ENCODE results near the gene CENPS. TPM values are rescaled to one million over a fixed set of nuclear protein-coding genes. Genes with fewer than 3 reads are reported as not detected.
A peak's percentile ranks its signal among the peaks of the same experiment; 100 is the strongest.

CENPS gene
- total and polyA plus RNA-seq, 7 experiments from 2014 or later = 5.4 to 13.2 (median 9.8) TPM

DNA sequence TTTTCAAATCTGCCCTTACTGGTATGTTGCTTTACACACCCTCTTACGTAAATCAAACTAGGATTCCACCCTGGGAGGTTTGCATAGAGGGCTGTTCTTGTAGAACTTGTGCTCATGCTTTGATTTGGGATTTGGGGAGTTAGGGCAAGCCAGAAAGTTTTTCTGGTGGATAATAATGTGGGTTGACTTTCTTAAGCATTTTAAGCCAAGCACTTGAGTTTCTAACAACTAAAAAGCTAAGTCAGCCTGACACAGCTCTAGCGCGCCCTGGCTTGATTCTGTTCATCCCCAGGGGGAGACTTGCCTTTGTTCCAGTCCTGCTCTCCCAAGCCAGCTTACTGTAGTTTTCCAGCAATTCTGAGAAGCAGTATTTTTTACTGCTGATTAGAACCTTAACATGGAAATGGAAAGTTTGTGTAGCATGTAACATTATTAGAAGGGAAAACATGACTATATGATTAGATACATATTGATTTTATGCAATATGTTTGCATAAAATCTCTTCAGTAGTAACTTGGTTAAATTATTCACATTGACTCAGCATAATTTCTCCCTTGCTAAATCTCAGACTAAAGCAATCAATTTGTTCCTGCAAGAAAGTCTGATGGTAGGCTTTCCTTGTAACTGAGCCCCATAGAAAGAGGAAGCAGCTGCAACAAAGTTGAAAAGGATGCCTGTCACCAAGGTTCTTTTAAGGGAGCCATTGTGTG, 42.4 kb upstream of the CENPS start:
- Histone ChIP-seq H3K27ac (ENCODE audit: low read depth, low read length) (no peak overlapping the region), H3K4me3 (ENCODE audit: low read length) (no peak overlapping the region), H3K27me3 (ENCODE audit: control insufficient read depth in 2 of 2, insufficient read depth in 2 of 2, low read length in 2 of 2) (no peaks in the 10 kb centered on the region), H3K9me3 (ENCODE audit: control insufficient read depth in 2 of 3, low read length in 3 of 3) (no peaks in the 10 kb centered on the region), H3K36me3 (ENCODE audit: control insufficient read depth in 2 of 3, insufficient read depth in 3 of 3, low read length in 3 of 3) (no peaks in the 10 kb centered on the region), H3K4me1 (ENCODE audit: control insufficient read depth in 2 of 2, insufficient read depth in 2 of 2, low read length in 2 of 2) (no peaks in the 10 kb centered on the region)
- Mint-ChIP-seq H3K4me3 (no peak overlapping the region), H3K9me3 (peaks cover 0 to under 1% (median 0%) of the 10 kb centered on the region in 11 donors), H3K36me3 (peaks cover 0 to 11% (median 0%) of the 10 kb centered on the region in 5 donors), H3K4me1 (peaks cover 5 to 11% (median 10%) of the 10 kb centered on the region in 7 donors), H3K27ac (peak overlapping the region in 1 of 9 donors; percentile 17), H3K27me3 (no peaks in the 10 kb centered on the region)
- ChIA-PET CTCF (no interaction called here), POLR2A (interaction anchor here (1.1 kb wide), 1 partner anchor 11 kb away, joined by 3 read pairs; no protein-coding TSS in a partner anchor)
- peak in 5 of 9 donors; percentile 11 to 27 (median 20) for DNase-seq
- ATAC-seq = peak; percentile 75
- intact Hi-C loops (cut with micrococcal nuclease) = loop anchor here (1.0 kb wide), 1 partner anchor 10 kb away; no protein-coding TSS in a partner anchor

DNA sequence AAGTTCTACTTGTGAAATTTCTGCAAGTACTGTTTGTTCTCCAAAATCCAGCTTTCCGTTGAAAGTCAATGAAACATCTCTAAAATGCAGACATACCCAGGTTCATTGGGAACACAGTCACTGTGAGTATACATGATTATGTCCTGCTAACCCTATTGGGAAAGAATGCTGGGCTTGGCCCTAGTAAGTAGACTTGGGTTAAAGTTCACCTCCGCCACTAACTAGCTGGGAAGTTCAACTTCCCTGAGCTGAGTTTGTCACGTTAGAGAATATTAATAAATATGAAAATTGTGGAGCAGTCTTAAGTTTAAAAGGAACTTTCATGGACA, 41.9 kb upstream of the CENPS start:
- no peaks in the 10 kb centered on the region for H3K9me3 ChIP-seq (ENCODE audit: control insufficient read depth in 2 of 3, low read length in 3 of 3)
- no peaks in the 10 kb centered on the region for H3K9me3 Mint-ChIP-seq
- peaks cover 0 to 6% (median 0%) of the 10 kb centered on the region in 5 donors for H3K36me3 Mint-ChIP-seq
- no peaks in the 10 kb centered on the region for H3K36me3 ChIP-seq (ENCODE audit: control insufficient read depth in 2 of 3, insufficient read depth in 3 of 3, low read length in 3 of 3)
- no peaks in the 10 kb centered on the region for H3K27me3 Mint-ChIP-seq
- no peaks in the 10 kb centered on the region for H3K27me3 ChIP-seq (ENCODE audit: control insufficient read depth in 2 of 2, insufficient read depth in 2 of 2, low read length in 2 of 2)
- ChIA-PET CTCF (no interaction called here), POLR2A (interaction anchor here (1.1 kb wide), 1 partner anchor 10 kb away, joined by 3 read pairs; no protein-coding TSS in a partner anchor)
- H3K27ac ChIP-seq (ENCODE audit: low read depth, low read length) = no peak overlapping the region
- H3K4me1 ChIP-seq (ENCODE audit: control insufficient read depth in 2 of 2, insufficient read depth in 2 of 2, low read length in 2 of 2) = no peaks in the 10 kb centered on the region
- H3K4me3 ChIP-seq (ENCODE audit: low read length) = no peak overlapping the region
- ATAC-seq (peak; percentile 40), DNase-seq (no peak)
- H3K4me3 Mint-ChIP-seq = no peak overlapping the region
- H3K4me1 Mint-ChIP-seq = peaks cover 5 to 11% (median 8%) of the 10 kb centered on the region in 7 donors
- intact Hi-C loops (cut with micrococcal nuclease) = loop anchor here (1.0 kb wide), 1 partner anchor 10 kb away; no protein-coding TSS in a partner anchor
- peak overlapping the region in 1 of 9 donors; percentile 17 for H3K27ac Mint-ChIP-seq

DNA sequence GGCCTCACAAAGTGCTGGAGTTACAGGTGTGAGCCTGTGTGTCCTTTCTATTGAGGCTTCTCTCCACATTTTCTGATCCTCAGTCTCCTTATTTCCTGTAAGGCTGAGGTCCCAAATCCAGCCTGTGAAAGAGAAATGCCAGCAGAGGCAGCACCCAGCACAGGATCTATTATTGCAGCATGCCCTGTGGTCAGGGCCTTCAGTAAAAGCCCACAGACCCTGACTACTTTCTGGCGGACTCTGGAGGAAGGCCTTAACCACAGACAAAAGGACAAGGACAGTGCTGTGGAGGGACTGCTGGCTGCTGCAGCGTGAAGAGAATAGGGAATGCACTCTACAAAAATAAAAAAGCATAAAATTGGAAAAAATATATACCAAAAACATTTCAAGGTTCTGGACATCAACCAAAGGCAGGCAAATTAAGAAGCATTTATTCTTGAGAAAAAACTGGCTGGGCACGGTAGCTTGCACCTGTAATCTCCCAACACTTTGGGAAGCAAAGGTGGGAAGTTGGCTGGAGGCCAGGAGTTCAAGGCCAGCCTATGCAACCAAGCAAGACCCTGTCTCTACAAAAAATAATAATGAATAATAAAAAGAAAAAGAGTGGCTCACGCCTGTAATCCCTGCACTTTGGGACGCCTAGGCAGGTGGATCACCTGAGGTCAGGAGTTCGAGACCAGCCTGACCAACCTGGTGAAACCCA, 40.8 kb upstream of the CENPS start:
- H3K27ac Mint-ChIP-seq = peak overlapping the region in 1 of 9 donors; percentile 9
- DNase-seq (no peak), ATAC-seq (no peak)
- no peak overlapping the region for H3K4me3 Mint-ChIP-seq
- H3K36me3 Mint-ChIP-seq = peaks cover 0 to 4% (median 0%) of the 10 kb centered on the region in 5 donors
- no peak overlapping the region for H3K4me3 ChIP-seq (ENCODE audit: low read length)
- peaks cover 2 to 11% (median 8%) of the 10 kb centered on the region in 7 donors for H3K4me1 Mint-ChIP-seq
- H3K27me3 ChIP-seq (ENCODE audit: control insufficient read depth in 2 of 2, insufficient read depth in 2 of 2, low read length in 2 of 2) = no peaks in the 10 kb centered on the region
- intact Hi-C loops (cut with micrococcal nuclease) = no loop called here
- H3K9me3 ChIP-seq (ENCODE audit: control insufficient read depth in 2 of 3, low read length in 3 of 3) = no peaks in the 10 kb centered on the region
- POLR2A ChIA-PET = no interaction called here
- no peak overlapping the region for H3K27ac ChIP-seq (ENCODE audit: low read depth, low read length)
- H3K36me3 ChIP-seq (ENCODE audit: control insufficient read depth in 2 of 3, insufficient read depth in 3 of 3, low read length in 3 of 3) = no peaks in the 10 kb centered on the region
- H3K27me3 Mint-ChIP-seq = no peaks in the 10 kb centered on the region
- CTCF ChIA-PET = no interaction called here
- H3K9me3 Mint-ChIP-seq = peaks cover 0 to 7% (median 0%) of the 10 kb centered on the region in 11 donors
- H3K4me1 ChIP-seq (ENCODE audit: control insufficient read depth in 2 of 2, insufficient read depth in 2 of 2, low read length in 2 of 2) = no peaks in the 10 kb centered on the region

DNA sequence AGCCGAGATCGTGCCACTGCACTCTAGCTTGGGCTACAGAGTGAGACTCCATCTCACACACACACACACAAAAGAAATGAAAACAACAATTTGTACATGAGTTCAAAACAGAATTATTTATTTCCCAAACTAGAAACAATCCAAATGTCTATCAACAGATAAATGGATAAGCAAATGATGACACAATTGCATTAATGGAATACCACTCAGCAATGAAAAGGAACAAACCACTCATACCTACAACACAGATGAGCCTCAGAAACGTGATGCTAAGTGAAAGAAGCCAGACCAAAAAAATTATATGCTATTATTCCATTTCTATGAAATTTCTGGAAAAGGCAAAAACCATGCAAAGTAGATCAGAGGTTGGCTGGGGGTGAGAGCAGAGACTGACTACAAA, 33.4 kb upstream of the CENPS start:
- POLR2A ChIA-PET = interaction anchor here (0.6 kb wide), 1 partner anchor 289 kb away, joined by 3 read pairs; no protein-coding TSS in a partner anchor
- Histone ChIP-seq H3K4me3 (ENCODE audit: low read length) (no peak overlapping the region), H3K36me3 (ENCODE audit: control insufficient read depth in 2 of 3, insufficient read depth in 3 of 3, low read length in 3 of 3) (peaks cover 0 to 3% (median 0%) of the 10 kb centered on the region in 3 experiments), H3K4me1 (ENCODE audit: control insufficient read depth in 2 of 2, insufficient read depth in 2 of 2, low read length in 2 of 2) (peaks cover 4 to 7% of the 10 kb centered on the region in 2 donors), H3K27me3 (ENCODE audit: control insufficient read depth in 2 of 2, insufficient read depth in 2 of 2, low read length in 2 of 2) (no peaks in the 10 kb centered on the region), H3K9me3 (ENCODE audit: control insufficient read depth in 2 of 3, low read length in 3 of 3) (no peaks in the 10 kb centered on the region), H3K27ac (ENCODE audit: low read depth, low read length) (no peak overlapping the region)
- DNase-seq (no peak), ATAC-seq (no peak)
- Mint-ChIP-seq H3K4me1 (peaks cover 10 to 29% (median 25%) of the 10 kb centered on the region in 7 donors), H3K27me3 (no peaks in the 10 kb centered on the region), H3K27ac (peak overlapping the region in 1 of 9 donors; percentile 29), H3K9me3 (peaks cover 0 to 7% (median 0%) of the 10 kb centered on the region in 11 donors), H3K36me3 (peaks cover 0 to 4% (median 3%) of the 10 kb centered on the region in 5 donors), H3K4me3 (peak overlapping the region; percentile 0 to 76 (median 52))
- CTCF ChIA-PET = interaction anchor here (1.1 to 1.8 kb wide), 2 partner anchors 34 to 97 kb away, joined by 3 to 4 read pairs; partner anchors contain the start of gene CENPS
- intact Hi-C loops (cut with micrococcal nuclease) = no loop called here

DNA sequence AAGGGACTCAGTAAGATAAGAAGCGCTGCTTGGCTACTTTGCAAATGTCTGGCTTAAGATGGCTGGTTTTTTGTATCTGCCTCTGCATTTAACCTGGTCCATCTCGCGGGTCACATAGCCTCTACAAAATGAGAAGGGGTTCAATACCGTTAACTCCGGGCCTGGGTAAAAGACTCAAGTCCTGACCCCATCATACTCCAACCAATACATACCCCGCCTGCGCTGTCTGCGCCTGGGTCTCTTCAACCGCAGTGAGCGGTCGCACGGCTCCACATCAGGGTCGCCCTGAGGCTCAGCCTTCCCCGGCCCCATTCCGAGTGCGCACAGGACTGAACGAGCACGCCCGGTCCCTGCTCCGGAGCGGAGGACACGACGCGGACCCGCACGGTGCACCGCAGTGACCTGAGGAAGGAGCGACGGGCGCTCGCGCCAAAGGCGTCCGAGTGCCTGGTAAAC, 31.9 kb upstream of the CENPS start:
- ChIA-PET CTCF (no interaction called here), POLR2A (interaction anchor here (0.6 to 1.6 kb wide), 6 partner anchors 11 to 712 kb away, joined by 3 to 5 read pairs (median 3); partner anchors contain the start of genes CENPS, KIF1B and PEX14)
- H3K27ac Mint-ChIP-seq = peak overlapping the region; percentile 48 to 94 (median 80)
- no peaks in the 10 kb centered on the region for H3K9me3 ChIP-seq (ENCODE audit: control insufficient read depth in 2 of 3, low read length in 3 of 3)
- peaks cover 0 to 4% (median 3%) of the 10 kb centered on the region in 5 donors for H3K36me3 Mint-ChIP-seq
- peaks cover 4 to 7% of the 10 kb centered on the region in 2 donors for H3K4me1 ChIP-seq (ENCODE audit: control insufficient read depth in 2 of 2, insufficient read depth in 2 of 2, low read length in 2 of 2)
- H3K4me1 Mint-ChIP-seq = peaks cover 10 to 29% (median 25%) of the 10 kb centered on the region in 7 donors
- peak overlapping the region; percentile 95 for H3K4me3 ChIP-seq (ENCODE audit: low read length)
- H3K4me3 Mint-ChIP-seq = peak overlapping the region; percentile 87 to 97 (median 96)
- no peaks in the 10 kb centered on the region for H3K27me3 ChIP-seq (ENCODE audit: control insufficient read depth in 2 of 2, insufficient read depth in 2 of 2, low read length in 2 of 2)
- no peaks in the 10 kb centered on the region for H3K27me3 Mint-ChIP-seq
- H3K27ac ChIP-seq (ENCODE audit: low read depth, low read length) = peak overlapping the region; percentile 86
- no peak for DNase-seq
- intact Hi-C loops (cut with micrococcal nuclease) = loop anchor here (1.0 to 2.0 kb wide), 9 partner anchors 10 to 970 kb away; partner anchors contain the start of genes CENPS (in 1 of the 2), DFFA (in 1 of the 2), LZIC (in 1 of the 2) and NMNAT1 (in 1 of the 2)
- peak; percentile 47 for ATAC-seq
- peaks cover 0 to 7% (median 0%) of the 10 kb centered on the region in 11 donors for H3K9me3 Mint-ChIP-seq
- peaks cover 0 to 10% (median 0%) of the 10 kb centered on the region in 3 experiments for H3K36me3 ChIP-seq (ENCODE audit: control insufficient read depth in 2 of 3, insufficient read depth in 3 of 3, low read length in 3 of 3)
